ENCODE results near the gene B3GAT1.

B3GAT1 gene

DNA sequence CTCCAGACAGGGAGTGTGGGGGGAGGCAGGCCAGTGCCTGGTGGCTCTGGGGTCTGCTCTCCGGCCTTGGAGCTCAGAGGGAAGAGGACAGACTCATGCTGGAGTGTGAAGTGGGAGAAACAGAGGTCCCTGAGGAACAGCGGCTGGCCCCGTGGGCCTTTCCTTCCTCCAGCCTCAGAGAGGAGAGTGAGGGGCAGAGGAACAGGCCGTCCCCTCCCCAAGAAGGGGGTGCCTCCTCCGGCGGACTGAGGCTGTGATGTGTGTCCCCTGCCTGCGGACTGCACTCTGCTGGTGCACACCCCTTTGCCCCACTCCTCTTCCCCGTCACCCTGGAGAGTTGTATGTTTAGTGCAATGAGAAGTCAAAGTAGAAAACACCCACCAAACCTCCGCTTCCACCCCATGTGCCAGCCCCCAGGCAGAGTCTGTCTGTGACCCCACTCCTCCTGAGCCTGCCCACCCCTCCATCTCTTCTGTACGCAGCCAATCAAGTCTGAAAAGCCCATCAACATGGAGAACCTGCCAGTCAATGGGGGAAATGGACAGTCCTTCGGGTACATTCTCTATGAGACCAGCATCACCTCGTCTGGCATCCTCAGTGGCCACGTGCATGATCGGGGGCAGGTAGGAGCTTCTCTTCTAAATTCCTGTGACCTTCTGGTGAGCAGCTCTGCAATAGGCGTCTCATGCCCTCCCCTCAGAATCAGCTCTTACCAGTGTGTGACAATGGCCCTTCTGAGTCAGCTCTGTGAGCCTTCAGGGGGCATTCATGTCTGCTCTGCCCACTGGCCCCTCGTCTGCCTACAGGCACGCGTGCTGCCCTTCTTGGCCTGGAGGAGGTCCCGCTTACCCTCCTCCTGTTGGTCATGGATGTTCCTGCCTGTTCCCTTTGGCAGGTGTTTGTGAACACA is 41.3 kb downstream of the B3GAT1 start:
- H3K36me3 ChIP-seq (ENCODE audit: insufficient read depth, low read length) = peaks cover 17% of the 10 kb centered on the region; the same call in 1 of the 2 replicates
- no peak overlapping the region for H3K27ac ChIP-seq (ENCODE audit: low read length)
- no peak overlapping the region for H3K4me2 ChIP-seq (ENCODE audit: insufficient read depth, low read length)
- no peak for ATAC-seq (ENCODE audit: insufficient read depth, low read depth)
- H3K79me2 ChIP-seq (ENCODE audit: insufficient read depth, low read length) = no peaks in the 10 kb centered on the region
- H3K4me3 ChIP-seq (ENCODE audit: low read depth in 1 of 2, low read length in 2 of 2) = no peak overlapping the region
- H2AFZ ChIP-seq (ENCODE audit: low read depth, low read length) = no peak overlapping the region
- no peak for DNase-seq
- no peaks in the 10 kb centered on the region for H4K20me1 ChIP-seq (ENCODE audit: insufficient read depth, low read length)
- H3K4me1 ChIP-seq (ENCODE audit: insufficient read depth, low read length) = peaks cover 1% of the 10 kb centered on the region; the same call in 1 of the 2 replicates
- no peak for TF ChIP-seq EZH2 (IDR thresholded peaks at IDR 0.05; ENCODE audit: borderline replicate concordance, low read depth, low read length, severe bottlenecking)
- TF ChIP-seq, protein P1, sequence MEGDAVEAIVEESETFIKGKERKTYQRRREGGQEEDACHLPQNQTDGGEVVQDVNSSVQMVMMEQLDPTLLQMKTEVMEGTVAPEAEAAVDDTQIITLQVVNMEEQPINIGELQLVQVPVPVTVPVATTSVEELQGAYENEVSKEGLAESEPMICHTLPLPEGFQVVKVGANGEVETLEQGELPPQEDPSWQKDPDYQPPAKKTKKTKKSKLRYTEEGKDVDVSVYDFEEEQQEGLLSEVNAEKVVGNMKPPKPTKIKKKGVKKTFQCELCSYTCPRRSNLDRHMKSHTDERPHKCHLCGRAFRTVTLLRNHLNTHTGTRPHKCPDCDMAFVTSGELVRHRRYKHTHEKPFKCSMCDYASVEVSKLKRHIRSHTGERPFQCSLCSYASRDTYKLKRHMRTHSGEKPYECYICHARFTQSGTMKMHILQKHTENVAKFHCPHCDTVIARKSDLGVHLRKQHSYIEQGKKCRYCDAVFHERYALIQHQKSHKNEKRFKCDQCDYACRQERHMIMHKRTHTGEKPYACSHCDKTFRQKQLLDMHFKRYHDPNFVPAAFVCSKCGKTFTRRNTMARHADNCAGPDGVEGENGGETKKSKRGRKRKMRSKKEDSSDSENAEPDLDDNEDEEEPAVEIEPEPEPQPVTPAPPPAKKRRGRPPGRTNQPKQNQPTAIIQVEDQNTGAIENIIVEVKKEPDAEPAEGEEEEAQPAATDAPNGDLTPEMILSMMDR (IDR thresholded peaks at IDR 0.05; ENCODE audit: borderline replicate concordance, extremely low read depth, low read length, poor library complexity, severe bottlenecking) = no peak
- no peak overlapping the region for H3K9ac ChIP-seq (ENCODE audit: low read depth, low read length)
- H3K9me3 ChIP-seq (ENCODE audit: insufficient read depth, low read length, severe bottlenecking) = no peaks in the 10 kb centered on the region
- H3K27me3 ChIP-seq (ENCODE audit: insufficient read depth, low read length, poor library complexity) = no peaks in the 10 kb centered on the region

DNA sequence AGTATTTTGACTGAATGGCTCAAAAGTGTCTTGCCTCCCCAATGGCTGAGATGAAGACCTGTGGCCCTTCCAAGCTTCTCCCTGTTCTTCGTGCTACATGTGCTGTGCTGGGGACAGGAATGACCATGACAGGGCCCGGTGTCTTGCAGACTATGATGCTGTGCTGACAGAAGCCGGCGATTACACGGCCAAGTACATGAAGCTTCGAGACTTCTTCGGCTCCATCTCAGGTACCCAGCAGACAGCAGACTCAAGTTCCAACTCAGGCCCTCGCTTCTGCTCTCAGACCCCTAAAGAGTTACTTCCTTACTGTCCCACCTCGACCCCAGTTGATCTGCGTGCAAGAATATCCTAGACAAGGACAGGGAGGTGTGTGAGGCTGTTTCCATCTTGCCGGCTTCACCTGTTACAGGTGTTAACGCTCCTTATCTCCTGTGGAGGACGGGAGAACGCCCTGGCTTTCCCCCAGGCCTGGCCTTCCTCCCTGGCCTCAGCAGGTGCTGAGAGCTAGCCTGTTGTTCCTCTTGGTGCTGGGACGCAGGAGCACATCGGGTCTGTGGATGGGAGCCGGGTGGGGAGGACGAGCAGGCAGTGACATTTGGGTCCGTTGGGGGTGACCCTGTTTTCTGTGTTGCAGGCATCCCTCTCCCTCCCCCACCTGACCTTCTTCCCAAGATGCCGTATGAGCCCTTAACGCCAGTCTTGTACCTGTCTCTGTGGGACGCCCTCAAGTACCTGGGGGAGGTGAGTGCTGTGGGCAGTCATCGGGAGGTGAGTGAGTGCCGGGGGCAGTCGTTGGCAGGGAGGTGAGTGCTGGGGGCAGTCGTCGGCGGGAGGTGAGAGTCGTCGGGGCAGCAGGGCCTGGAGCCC is 42.2 kb downstream of the B3GAT1 start:
- H3K9ac ChIP-seq (ENCODE audit: low read depth, low read length) = no peak overlapping the region
- TF ChIP-seq, protein P1 (IDR thresholded peaks at IDR 0.05; ENCODE audit: borderline replicate concordance, extremely low read depth, low read length, poor library complexity, severe bottlenecking) = no peak
- no peak for TF ChIP-seq EZH2 (IDR thresholded peaks at IDR 0.05; ENCODE audit: borderline replicate concordance, low read depth, low read length, severe bottlenecking)
- peaks cover 10% of the 10 kb centered on the region for H3K4me1 ChIP-seq (ENCODE audit: insufficient read depth, low read length)
- no peak for ATAC-seq (ENCODE audit: insufficient read depth, low read depth)
- no peaks in the 10 kb centered on the region for H3K27me3 ChIP-seq (ENCODE audit: insufficient read depth, low read length, poor library complexity)
- H3K4me3 ChIP-seq (ENCODE audit: low read depth in 1 of 2, low read length in 2 of 2) = no peak overlapping the region
- no peaks in the 10 kb centered on the region for H3K79me2 ChIP-seq (ENCODE audit: insufficient read depth, low read length)
- no peak overlapping the region for H3K27ac ChIP-seq (ENCODE audit: low read length)
- no peak for DNase-seq
- H2AFZ ChIP-seq (ENCODE audit: low read depth, low read length) = no peak overlapping the region
- H4K20me1 ChIP-seq (ENCODE audit: insufficient read depth, low read length) = peaks cover 1% of the 10 kb centered on the region; the same call in 1 of the 2 replicates
- H3K9me3 ChIP-seq (ENCODE audit: insufficient read depth, low read length, severe bottlenecking) = no peaks in the 10 kb centered on the region
- H3K4me2 ChIP-seq (ENCODE audit: insufficient read depth, low read length) = no peak overlapping the region
- peaks cover 17% of the 10 kb centered on the region; the same call in 1 of the 2 replicates for H3K36me3 ChIP-seq (ENCODE audit: insufficient read depth, low read length)

DNA sequence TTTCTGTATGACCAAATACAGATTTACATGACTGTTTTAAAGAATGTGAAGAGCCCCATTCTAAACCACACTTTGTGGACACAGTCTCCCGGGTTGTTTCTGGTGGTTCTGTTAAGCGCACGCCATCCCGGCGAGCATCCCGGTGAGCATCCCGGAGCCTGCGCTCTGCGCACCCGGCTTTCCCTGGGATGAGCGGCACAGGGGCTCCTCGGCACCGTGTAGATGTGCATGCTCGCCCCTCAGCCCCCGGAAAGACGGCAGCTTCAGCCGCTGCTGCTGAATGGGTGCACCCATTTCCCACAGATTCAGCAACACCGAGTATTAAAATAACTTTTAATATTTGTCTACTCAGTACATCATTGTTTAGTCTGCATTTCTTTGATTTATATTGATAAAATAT is 44.3 kb downstream of the B3GAT1 start:
- TF ChIP-seq EZH2 (IDR thresholded peaks at IDR 0.05; ENCODE audit: borderline replicate concordance, low read depth, low read length, severe bottlenecking) = no peak
- TF ChIP-seq, protein P1 (IDR thresholded peaks at IDR 0.05; ENCODE audit: borderline replicate concordance, extremely low read depth, low read length, poor library complexity, severe bottlenecking) = no peak
- no peak overlapping the region for H3K4me2 ChIP-seq (ENCODE audit: insufficient read depth, low read length)

More for the DNA sequence above, 44.3 kb downstream of the B3GAT1 start:
- Histone ChIP-seq H3K9ac (ENCODE audit: low read depth, low read length) (no peak overlapping the region), H3K27me3 (ENCODE audit: insufficient read depth, low read length, poor library complexity) (no peaks in the 10 kb centered on the region), H3K9me3 (ENCODE audit: insufficient read depth, low read length, severe bottlenecking) (no peaks in the 10 kb centered on the region), H4K20me1 (ENCODE audit: insufficient read depth, low read length) (peaks cover 3% of the 10 kb centered on the region; the same call in 1 of the 2 replicates), H3K27ac (ENCODE audit: low read length) (no peak overlapping the region), H3K36me3 (ENCODE audit: insufficient read depth, low read length) (peaks cover 17% of the 10 kb centered on the region; the same call in 1 of the 2 replicates), H2AFZ (ENCODE audit: low read depth, low read length) (no peak overlapping the region), H3K4me3 (ENCODE audit: low read depth in 1 of 2, low read length in 2 of 2) (no peak overlapping the region), H3K79me2 (ENCODE audit: insufficient read depth, low read length) (no peaks in the 10 kb centered on the region), H3K4me1 (ENCODE audit: insufficient read depth, low read length) (peaks cover 12% of the 10 kb centered on the region)
- DNase-seq (no peak), ATAC-seq (ENCODE audit: insufficient read depth, low read depth) (no peak)

Measured in DND-41 (cell line).